Colonic mucosa (tissue), 4 donors: ENCODE data around the gene ITPRIPL2. TPM values are rescaled to one million over a fixed set of nuclear protein-coding genes. Genes with fewer than 3 reads are reported as not detected.

ENCODE experiments used
- DNase-seq: peaks from one replicate; pipeline ENCODE4 v3.0.0-alpha.2; 2020
- H3K27ac ChIP-seq: fragments of 200-600 bp; one replicate; pipeline ENCODE4 v1.8.0; 2021
- H3K27me3 ChIP-seq: fragments of 200-600 bp; one replicate; pipeline ENCODE4 v1.8.0; 2021
- H3K36me3 ChIP-seq: fragments of 200-600 bp; one replicate; pipeline ENCODE4 v1.8.0; 2021
- H3K4me1 ChIP-seq: fragments of 200-600 bp; one replicate; pipeline ENCODE4 v1.8.0; 2021; ENCODE audit warnings: mild to moderate bottlenecking
- H3K4me3 ChIP-seq: fragments of 200-600 bp; one replicate; pipeline ENCODE4 v1.8.0; 2021
- H3K9ac ChIP-seq, 2 donors: one replicate each; pipeline ENCODE4 v1.7.0; 2013; ENCODE audit warnings: control low read depth in 2 of 2, low read depth in 2 of 2, low read length in 2 of 2
- H3K9me3 ChIP-seq: fragments of 200-600 bp; one replicate; pipeline ENCODE4 v1.8.0; 2021
- intact Hi-C: fragments of 100-400 bp; cut with DNase I; formaldehyde crosslinking; loops from one replicate; pipeline ENCODE4 v1.14.1; 2022
- total RNA-seq, 2 donors: library from RNA; stranded (reverse); fragmentation: NEBNext Ultra II Directional in 1 of 2; extraction: Animal tissue kit (Norgen Biotek cat#: 25700) in 1 of 2; gene quantifications; one replicate each; pipeline ENCODE4 v1.2.1, GENCODE V29; 2021
- TF ChIP-seq, protein P1 (sequence below): fragments of 200-600 bp; IDR thresholded peaks from one replicate; pipeline ENCODE4 v1.8.0; 2022; ENCODE audit warnings: antibody characterized with exemption, mild to moderate bottlenecking
- donor health status: healthy.
- donor health status: DM: no; HTN: no; CAD: no.
- donor health status: DM: no; HTN: no; CAD: no.

Gene ITPRIPL2
- total RNA-seq, 2 donors from 2014 or later: 34.9 to 36.2 TPM

GRCh38 chr16:19116711-19117449 is 3.1 kb downstream of the ITPRIPL2 start:
- intact Hi-C loops: no loop called here
- Histone ChIP-seq H3K9ac (no peak overlapping the region), H3K4me1 (peaks cover 21% of the 10 kb centered on the region), H3K36me3 (no peaks in the 10 kb centered on the region), H3K27ac (peak overlapping the region; percentile 69), H3K27me3 (no peaks in the 10 kb centered on the region), H3K9me3 (no peaks in the 10 kb centered on the region), H3K4me3 (no peak overlapping the region)
- DNase-seq: no peak
- TF ChIP-seq, protein P1, sequence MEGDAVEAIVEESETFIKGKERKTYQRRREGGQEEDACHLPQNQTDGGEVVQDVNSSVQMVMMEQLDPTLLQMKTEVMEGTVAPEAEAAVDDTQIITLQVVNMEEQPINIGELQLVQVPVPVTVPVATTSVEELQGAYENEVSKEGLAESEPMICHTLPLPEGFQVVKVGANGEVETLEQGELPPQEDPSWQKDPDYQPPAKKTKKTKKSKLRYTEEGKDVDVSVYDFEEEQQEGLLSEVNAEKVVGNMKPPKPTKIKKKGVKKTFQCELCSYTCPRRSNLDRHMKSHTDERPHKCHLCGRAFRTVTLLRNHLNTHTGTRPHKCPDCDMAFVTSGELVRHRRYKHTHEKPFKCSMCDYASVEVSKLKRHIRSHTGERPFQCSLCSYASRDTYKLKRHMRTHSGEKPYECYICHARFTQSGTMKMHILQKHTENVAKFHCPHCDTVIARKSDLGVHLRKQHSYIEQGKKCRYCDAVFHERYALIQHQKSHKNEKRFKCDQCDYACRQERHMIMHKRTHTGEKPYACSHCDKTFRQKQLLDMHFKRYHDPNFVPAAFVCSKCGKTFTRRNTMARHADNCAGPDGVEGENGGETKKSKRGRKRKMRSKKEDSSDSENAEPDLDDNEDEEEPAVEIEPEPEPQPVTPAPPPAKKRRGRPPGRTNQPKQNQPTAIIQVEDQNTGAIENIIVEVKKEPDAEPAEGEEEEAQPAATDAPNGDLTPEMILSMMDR: no peak

- DNase-seq: no peak
- Histone ChIP-seq H3K4me3 (peak overlapping the region; percentile 8), H3K36me3 (no peaks in the 10 kb centered on the region), H3K27me3 (no peaks in the 10 kb centered on the region), H3K4me1 (peaks cover 21% of the 10 kb centered on the region), H3K9ac (peak overlapping the region in 1 of 2 donors; percentile 3), H3K27ac (peak overlapping the region; percentile 69), H3K9me3 (no peaks in the 10 kb centered on the region)
- intact Hi-C loops: no loop called here
- TF ChIP-seq, protein P1: no peak
These were observed 5.2 kb downstream of the ITPRIPL2 start for GRCh38 chr16:19118938-19119431.

GRCh38 chr16:19119564-19119963 is 5.8 kb downstream of the ITPRIPL2 start:
- TF ChIP-seq, protein P1: no peak
- Histone ChIP-seq H3K4me1 (peaks cover 21% of the 10 kb centered on the region), H3K9ac (peak overlapping the region in 1 of 2 donors; percentile 3), H3K9me3 (no peaks in the 10 kb centered on the region), H3K27ac (peak overlapping the region; percentile 69), H3K4me3 (peak overlapping the region; percentile 8), H3K27me3 (no peaks in the 10 kb centered on the region), H3K36me3 (no peaks in the 10 kb centered on the region)
- intact Hi-C loops: no loop called here
- no peak for DNase-seq

DNA sequence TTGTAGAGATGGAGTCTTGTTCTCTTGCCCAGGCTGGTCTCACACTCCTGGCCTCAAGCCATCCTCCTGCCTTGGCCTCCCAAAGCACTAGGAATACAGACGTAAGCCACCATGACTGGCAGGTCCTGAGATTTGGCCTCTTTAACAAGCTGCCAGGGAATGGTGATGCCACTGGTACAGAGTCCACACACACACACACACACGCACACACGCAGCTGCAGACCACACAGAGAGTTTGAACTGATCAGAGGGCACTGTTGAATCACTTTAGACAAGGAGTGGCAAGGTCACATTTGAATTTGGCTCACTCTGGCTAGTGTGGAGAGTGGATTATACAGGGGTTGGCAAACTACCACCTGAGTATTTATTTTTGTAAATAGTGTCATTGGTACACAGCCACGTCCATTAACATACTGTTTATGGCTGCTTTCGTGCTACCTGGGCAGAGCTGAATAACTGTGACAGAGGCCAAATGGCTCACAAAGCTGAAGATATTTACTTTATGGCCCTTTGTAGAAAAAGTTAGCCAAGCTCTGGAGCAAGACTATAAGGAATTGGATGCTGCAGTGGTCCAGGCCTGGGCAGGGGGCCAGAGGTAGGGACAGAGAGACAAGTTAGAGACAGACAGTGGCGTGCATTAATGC is 9.9 kb downstream of the ITPRIPL2 start:
- TF ChIP-seq, protein P1: no peak
- peak; percentile 78 for DNase-seq
- intact Hi-C loops: no loop called here
- Histone ChIP-seq H3K27ac (peak overlapping the region; percentile 63), H3K9me3 (no peaks in the 10 kb centered on the region), H3K4me3 (no peak overlapping the region), H3K4me1 (peaks cover under 1% of the 10 kb centered on the region), H3K27me3 (no peaks in the 10 kb centered on the region), H3K36me3 (no peaks in the 10 kb centered on the region), H3K9ac (no peak overlapping the region)

DNA sequence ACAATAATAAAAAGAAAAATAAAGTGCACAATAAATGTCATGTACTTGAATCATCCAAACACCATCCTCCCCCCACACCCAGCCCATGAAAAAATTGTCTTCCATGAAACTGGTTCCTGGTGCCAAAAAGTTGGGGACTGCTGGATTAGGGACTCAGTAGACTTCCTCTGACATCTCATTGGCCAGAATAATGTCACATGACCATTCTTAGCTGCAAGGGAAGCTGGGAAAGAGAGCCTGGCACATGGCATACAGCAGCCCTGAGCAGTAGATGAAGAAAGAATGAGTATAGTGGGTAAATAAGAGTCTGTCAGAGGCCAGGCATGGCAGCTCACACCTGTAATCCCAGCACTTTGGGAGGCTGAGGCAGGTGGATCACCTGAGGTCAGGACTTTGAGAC is 12.5 kb downstream of the ITPRIPL2 start:
- intact Hi-C loops: no loop called here
- Histone ChIP-seq H3K9ac (no peak overlapping the region), H3K36me3 (no peaks in the 10 kb centered on the region), H3K4me3 (no peak overlapping the region), H3K9me3 (no peaks in the 10 kb centered on the region), H3K27me3 (no peaks in the 10 kb centered on the region), H3K4me1 (peaks cover 9% of the 10 kb centered on the region), H3K27ac (no peak overlapping the region)
- TF ChIP-seq, protein P1: no peak
- no peak for DNase-seq
